MG63 (cell line): ENCODE data around the gene INAFM2. TPM values are rescaled to one million over a fixed set of nuclear protein-coding genes. Genes with fewer than 3 reads are reported as not detected.

Source experiments
- DNase-seq: peaks from one replicate; pipeline ENCODE4 v3.0.0-alpha.2; 2020
- H3K27me3 ChIP-seq: fragments of 250-450 bp; sonication (Bioruptor Pico); 2 replicates; pipeline ENCODE4 v1.5.1; 2020; ENCODE audit warnings: mild to moderate bottlenecking, moderate library complexity
- H3K36me3 ChIP-seq: fragments of 250-450 bp; sonication (Bioruptor Pico); 2 replicates; pipeline ENCODE4 v1.5.1; 2020; ENCODE audit warnings: mild to moderate bottlenecking, moderate library complexity
- H3K4me3 ChIP-seq: fragments of 250-450 bp; sonication (Bioruptor Pico); 2 replicates; pipeline ENCODE4 v1.5.1; 2020; ENCODE audit warnings: mild to moderate bottlenecking, moderate library complexity
- H3K9me3 ChIP-seq: fragments of 250-450 bp; sonication (Bioruptor Pico); 2 replicates; pipeline ENCODE4 v1.5.1; 2020; ENCODE audit warnings: mild to moderate bottlenecking, moderate library complexity
- total RNA-seq: library from RNA; depleted of rRNA; stranded (reverse); fragments of >200 nt; shearing (Covaris generic); gene quantifications from 2 replicates; pipeline ENCODE4 v1.2.3, GENCODE V29; 2014; ENCODE audit warnings: low replicate concordance; rRNA removed

INAFM2 gene
- total RNA-seq, 1 experiment from 2014 or later: 9.6 TPM

DNA sequence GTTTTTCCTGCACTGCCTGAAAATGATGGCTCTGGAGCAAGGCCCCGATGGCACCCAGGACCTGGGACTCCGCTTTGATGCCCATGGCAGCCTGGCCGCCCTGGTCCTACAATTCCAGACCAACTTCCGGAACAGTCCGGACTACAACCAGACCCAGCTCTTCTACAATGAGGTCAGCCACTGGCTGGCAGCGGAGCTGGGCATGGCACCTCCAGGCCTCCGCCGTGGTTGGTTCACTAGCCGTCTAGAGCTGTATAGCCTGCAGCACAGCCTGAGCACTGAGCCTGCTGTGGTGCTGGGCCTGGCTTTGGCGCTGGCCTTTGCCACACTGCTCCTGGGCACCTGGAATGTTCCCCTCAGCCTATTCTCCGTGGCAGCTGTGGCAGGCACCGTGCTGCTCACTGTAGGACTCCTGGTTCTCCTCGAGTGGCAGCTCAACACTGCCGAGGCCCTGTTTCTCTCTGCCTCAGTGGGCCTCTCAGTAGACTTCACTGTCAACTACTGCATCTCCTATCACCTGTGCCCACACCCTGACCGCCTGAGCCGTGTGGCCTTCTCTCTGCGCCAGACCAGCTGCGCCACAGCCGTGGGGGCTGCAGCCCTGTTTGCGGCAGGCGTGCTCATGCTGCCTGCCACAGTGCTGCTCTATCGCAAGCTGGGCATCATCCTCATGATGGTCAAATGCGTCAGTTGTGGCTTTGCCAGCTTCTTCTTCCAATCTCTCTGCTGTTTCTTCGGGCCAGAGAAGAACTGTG, 45.4 kb downstream of the INAFM2 start:
- Histone ChIP-seq H3K27me3 (no peaks in the 10 kb centered on the region), H3K36me3 (no peaks in the 10 kb centered on the region), H3K9me3 (no peaks in the 10 kb centered on the region), H3K4me3 (no peak overlapping the region)
- DNase-seq: no peak

DNA sequence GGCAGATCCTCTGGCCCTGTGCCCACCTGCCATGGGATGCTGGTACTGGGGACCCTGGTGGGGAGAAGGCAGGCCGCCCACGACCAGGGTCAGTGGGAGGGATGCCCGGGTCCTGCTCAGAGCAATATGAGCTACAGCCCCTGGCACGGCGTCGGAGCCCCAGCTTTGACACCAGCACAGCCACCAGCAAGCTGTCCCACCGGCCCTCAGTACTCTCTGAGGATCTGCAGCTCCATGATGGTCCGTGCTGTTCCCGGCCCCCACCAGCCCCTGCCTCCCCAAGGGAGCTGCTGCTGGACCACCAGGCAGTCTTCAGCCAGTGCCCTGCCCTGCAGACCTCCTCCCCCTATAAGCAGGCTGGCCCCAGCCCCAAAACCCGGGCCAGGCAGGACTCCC, 46.0 kb downstream of the INAFM2 start:
- Histone ChIP-seq H3K27me3 (no peaks in the 10 kb centered on the region), H3K9me3 (no peaks in the 10 kb centered on the region), H3K4me3 (no peak overlapping the region), H3K36me3 (no peaks in the 10 kb centered on the region)
- no peak for DNase-seq

GRCh38 chr15:40369971-40370370, 46.5 kb downstream of the INAFM2 start:
- no peak for DNase-seq
- no peaks in the 10 kb centered on the region for H3K9me3 ChIP-seq
- no peaks in the 10 kb centered on the region for H3K27me3 ChIP-seq
- H3K4me3 ChIP-seq: no peak overlapping the region
- no peaks in the 10 kb centered on the region for H3K36me3 ChIP-seq

- no peak for DNase-seq
- no peaks in the 10 kb centered on the region for H3K9me3 ChIP-seq
- H3K27me3 ChIP-seq: no peaks in the 10 kb centered on the region
- no peaks in the 10 kb centered on the region for H3K36me3 ChIP-seq
- no peak overlapping the region for H3K4me3 ChIP-seq
Measured at GRCh38 chr15:40372981-40373380, 49.5 kb downstream of the INAFM2 start.

Other genes with a start within 250 kb of the INAFM2 start
- 0.20 TPM in 1 of 2 replicates, not detected in the other for gene BMF, start 214.8 kb upstream of the INAFM2 start, total RNA-seq
- 49.2 and 55.0 TPM in 2 replicates for gene BUB1B, start 162.6 kb upstream of the INAFM2 start, total RNA-seq
- 3.9 TPM in 1 of 2 replicates, not detected in the other for gene PAK6, start 84.6 kb upstream of the INAFM2 start, total RNA-seq
- gene ANKRD63, start 40.6 kb upstream of the INAFM2 start, total RNA-seq: not detected in 2 replicates
- gene PLCB2, start 15.8 kb upstream of the INAFM2 start, total RNA-seq: not detected in 2 replicates
- 4.0 and 8.2 TPM in 2 replicates for gene CCDC9B, start 17.2 kb downstream of the INAFM2 start, total RNA-seq
- gene PHGR1, start 27.3 kb downstream of the INAFM2 start, total RNA-seq: not detected in 2 replicates
- 0.37 and 0.43 TPM in 2 replicates for gene DISP2, start 34.5 kb downstream of the INAFM2 start, total RNA-seq
- 72.1 and 101 TPM in 2 replicates for gene KNSTRN, start 59.0 kb downstream of the INAFM2 start, total RNA-seq
- 25.6 and 43.7 TPM in 2 replicates for gene IVD, start 82.1 kb downstream of the INAFM2 start, total RNA-seq
- 5.9 and 8.2 TPM in 2 replicates for gene BAHD1, start 117.3 kb downstream of the INAFM2 start, total RNA-seq
- 12.4 and 12.5 TPM in 2 replicates for gene CHST14, start 147.3 kb downstream of the INAFM2 start, total RNA-seq
- 9.3 and 59.4 TPM in 2 replicates for gene CCDC32, start 241.3 kb downstream of the INAFM2 start, total RNA-seq
- 11.9 and 12.6 TPM in 2 replicates for gene RPUSD2, start 245.6 kb downstream of the INAFM2 start, total RNA-seq